KMS-11 (cell line): ENCODE results near the gene WNT8A.

Experiments used
- H2AFZ ChIP-seq: fragments of 200-600 bp; sonication (generic); 2 replicates; pipeline ENCODE4 v1.6.1; 2016; ENCODE audit warnings: antibody characterized with exemption, mixed run types, low read depth
- H3K27ac ChIP-seq: fragments of 200-600 bp; sonication (generic); 2 replicates; pipeline ENCODE4 v1.6.1; 2016; ENCODE audit warnings: mild to moderate bottlenecking, mixed run types
- H3K27me3 ChIP-seq: fragments of 200-600 bp; sonication (generic); 2 replicates; pipeline ENCODE4 v1.6.1; 2017; ENCODE audit warnings: mild to moderate bottlenecking, low read depth, mixed run types, moderate library complexity; ENCODE audit not compliant: insufficient read depth
- H3K36me3 ChIP-seq: fragments of 200-600 bp; sonication (generic); 2 replicates; pipeline ENCODE4 v1.6.1; 2017; ENCODE audit warnings: mild to moderate bottlenecking, mixed run types; ENCODE audit not compliant: insufficient read depth
- H3K4me1 ChIP-seq: fragments of 200-600 bp; sonication (generic); 2 replicates; pipeline ENCODE4 v1.6.1; 2016; ENCODE audit warnings: mild to moderate bottlenecking, low read depth, mixed run types; ENCODE audit not compliant: poor library complexity, severe bottlenecking
- H3K4me2 ChIP-seq: fragments of 200-600 bp; sonication (generic); 2 replicates; pipeline ENCODE4 v1.7.0; 2016; ENCODE audit warnings: mild to moderate bottlenecking, mixed run types
- H3K4me3 ChIP-seq: fragments of 200-600 bp; sonication (generic); IDR thresholded peaks from 2 replicates; pipeline ENCODE4 v1.6.1; 2017; ENCODE audit warnings: low read depth, low read length, mixed read lengths; ENCODE audit not compliant: insufficient read depth
- H3K79me2 ChIP-seq: fragments of 200-600 bp; sonication (generic); 2 replicates; pipeline ENCODE4 v1.6.1; 2016; ENCODE audit warnings: low read depth, mixed run types; ENCODE audit not compliant: insufficient read depth
- H3K9ac ChIP-seq: fragments of 200-600 bp; sonication (generic); 2 replicates; pipeline ENCODE4 v1.6.1; 2016; ENCODE audit warnings: mild to moderate bottlenecking, mixed run types
- H4K20me1 ChIP-seq: fragments of 200-600 bp; sonication (generic); 2 replicates; pipeline ENCODE4 v1.6.1; 2016; ENCODE audit warnings: mild to moderate bottlenecking, mixed run types; ENCODE audit not compliant: insufficient read depth
- CTCF ChIP-seq: fragments of 200-600 bp; sonication (generic); conservative IDR thresholded peaks from 2 replicates; pipeline ENCODE4 v1.6.1; 2017; ENCODE audit warnings: low read depth, mild to moderate bottlenecking, antibody characterized with exemption, low read length, moderate library complexity, mixed read lengths

WNT8A gene

GRCh38 chr5:138093036-138093435, 9.2 kb downstream of the WNT8A start:
- H3K4me1 ChIP-seq: no peaks in the 10 kb centered on the region

GRCh38 chr5:138095100-138095907, 11.5 kb downstream of the WNT8A start:
- no peaks in the 10 kb centered on the region for H3K27me3 ChIP-seq
- H3K79me2 ChIP-seq: no peaks in the 10 kb centered on the region
- no peaks in the 10 kb centered on the region for H3K36me3 ChIP-seq
- H3K27ac ChIP-seq: no peak overlapping the region
- no peaks in the 10 kb centered on the region for H3K4me1 ChIP-seq
- no peak for TF ChIP-seq CTCF
- no peak overlapping the region for H3K9ac ChIP-seq
- H3K4me2 ChIP-seq: no peak overlapping the region
- no peak overlapping the region for H3K4me3 ChIP-seq
- no peaks in the 10 kb centered on the region for H4K20me1 ChIP-seq
- no peak overlapping the region for H2AFZ ChIP-seq

More at GRCh38 chr5:138093036-138093435, 9.2 kb downstream of the WNT8A start:
- H4K20me1 ChIP-seq: no peaks in the 10 kb centered on the region
- no peaks in the 10 kb centered on the region for H3K36me3 ChIP-seq
- H3K4me2 ChIP-seq: no peak overlapping the region
- no peak overlapping the region for H3K4me3 ChIP-seq
- H2AFZ ChIP-seq: no peak overlapping the region
- no peak overlapping the region for H3K9ac ChIP-seq
- no peaks in the 10 kb centered on the region for H3K79me2 ChIP-seq
- TF ChIP-seq CTCF: no peak
- H3K27ac ChIP-seq: no peak overlapping the region
- H3K27me3 ChIP-seq: no peaks in the 10 kb centered on the region

- H3K27me3 ChIP-seq: no peaks in the 10 kb centered on the region
These were observed 12.5 kb downstream of the WNT8A start for GRCh38 chr5:138096363-138096762.

GRCh38 chr5:138096997-138097828, 13.4 kb downstream of the WNT8A start:
- no peak overlapping the region for H3K9ac ChIP-seq
- H3K79me2 ChIP-seq: no peaks in the 10 kb centered on the region
- no peak overlapping the region for H3K4me2 ChIP-seq
- no peak overlapping the region for H3K4me3 ChIP-seq
- no peaks in the 10 kb centered on the region for H3K36me3 ChIP-seq
- no peaks in the 10 kb centered on the region for H3K27me3 ChIP-seq
- H3K4me1 ChIP-seq: no peaks in the 10 kb centered on the region
- no peak overlapping the region for H2AFZ ChIP-seq
- no peak overlapping the region for H3K27ac ChIP-seq
- H4K20me1 ChIP-seq: no peaks in the 10 kb centered on the region
- TF ChIP-seq CTCF: no peak

More at GRCh38 chr5:138096363-138096762, 12.5 kb downstream of the WNT8A start:
- H3K79me2 ChIP-seq: no peaks in the 10 kb centered on the region
- no peak overlapping the region for H3K27ac ChIP-seq
- TF ChIP-seq CTCF: no peak
- no peaks in the 10 kb centered on the region for H3K36me3 ChIP-seq
- H3K4me1 ChIP-seq: no peaks in the 10 kb centered on the region
- H3K9ac ChIP-seq: no peak overlapping the region
- H4K20me1 ChIP-seq: no peaks in the 10 kb centered on the region
- no peak overlapping the region for H3K4me2 ChIP-seq
- H2AFZ ChIP-seq: no peak overlapping the region
- no peak overlapping the region for H3K4me3 ChIP-seq
